WI38 (cell line): ENCODE results near the gene GRID2.

Source experiments
- H3K4me3 ChIP-seq: 2 replicates; pipeline ENCODE4 v1.5.1; 2011; ENCODE audit warnings: low read depth, mild to moderate bottlenecking, control low read depth, low read length
- CTCF ChIP-seq: IDR thresholded peaks from 2 replicates; pipeline ENCODE4 v1.5.1; 2012; ENCODE audit warnings: low read depth, mild to moderate bottlenecking, control low read depth, low read length

GRID2 gene

GRCh38 chr4:93313197-93313596 lies 1009.4 kb downstream of the GRID2 start:
- no peak overlapping the region for H3K4me3 ChIP-seq
- no peak for TF ChIP-seq CTCF

- TF ChIP-seq CTCF, result no peak
- no peak overlapping the region for H3K4me3 ChIP-seq
Measured at GRCh38 chr4:93317057-93317456, 1013.3 kb downstream of the GRID2 start.

- no peak overlapping the region for H3K4me3 ChIP-seq
- no peak for TF ChIP-seq CTCF
Measured at GRCh38 chr4:93317561-93317960, 1013.8 kb downstream of the GRID2 start.

- TF ChIP-seq CTCF, result no peak
Measured at GRCh38 chr4:93319041-93319440, 1015.3 kb downstream of the GRID2 start.

GRCh38 chr4:93320356-93320755 lies 1016.6 kb downstream of the GRID2 start:
- no peak for TF ChIP-seq CTCF
- no peak overlapping the region for H3K4me3 ChIP-seq

More at GRCh38 chr4:93319041-93319440, 1015.3 kb downstream of the GRID2 start:
- H3K4me3 ChIP-seq, result no peak overlapping the region

GRCh38 chr4:93327346-93327745 lies 1023.6 kb downstream of the GRID2 start:
- no peak overlapping the region for H3K4me3 ChIP-seq
- no peak for TF ChIP-seq CTCF

- TF ChIP-seq CTCF, result no peak
- no peak overlapping the region for H3K4me3 ChIP-seq
Measured at GRCh38 chr4:93334003-93334402, 1030.2 kb downstream of the GRID2 start.
